Testis (tissue), 2 donors: ENCODE results near the gene AFAP1.

ENCODE experiments used
- POLR2A ChIP-seq: fragments of 450-650 bp; IDR thresholded peaks from one replicate; pipeline ENCODE4 v1.6.1; 2017; ENCODE audit warnings: antibody characterized with exemption, mild to moderate bottlenecking, moderate library complexity
- TF ChIP-seq, protein P1 (sequence below), 3 experiments: fragments of 450-650 bp in 2 of 3; fragments of 200-600 bp in 1 of 3; sonication (generic) in 1 of 3; IDR thresholded peaks; one replicate each; pipeline ENCODE4 v1.5.1; 2016 to 2019; ENCODE audit warnings: antibody characterized with exemption in 3 of 3, mild to moderate bottlenecking in 2 of 3, moderate library complexity in 1 of 3

DNA sequence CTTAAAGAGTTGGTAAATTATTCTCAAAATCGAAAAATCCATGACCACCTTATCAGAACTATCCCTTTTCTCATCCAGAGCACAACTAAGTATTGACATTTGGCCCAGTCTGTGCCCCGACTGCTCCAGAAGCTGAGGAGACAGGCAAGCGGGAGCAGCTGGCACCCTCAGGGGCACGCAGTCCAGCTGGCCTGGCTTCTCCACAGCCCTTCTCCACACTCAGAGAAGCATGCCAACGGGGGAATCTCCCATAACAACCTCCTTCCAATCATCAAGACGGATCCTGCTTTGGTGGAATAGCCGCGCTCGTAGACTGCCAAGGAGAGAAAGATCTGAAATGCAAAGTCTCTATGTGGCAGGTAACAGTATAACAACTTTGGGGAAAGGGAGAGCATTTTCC lies 85.4 kb downstream of the AFAP1 start:
- TF ChIP-seq POLR2A, result no peak
- TF ChIP-seq, protein P1, sequence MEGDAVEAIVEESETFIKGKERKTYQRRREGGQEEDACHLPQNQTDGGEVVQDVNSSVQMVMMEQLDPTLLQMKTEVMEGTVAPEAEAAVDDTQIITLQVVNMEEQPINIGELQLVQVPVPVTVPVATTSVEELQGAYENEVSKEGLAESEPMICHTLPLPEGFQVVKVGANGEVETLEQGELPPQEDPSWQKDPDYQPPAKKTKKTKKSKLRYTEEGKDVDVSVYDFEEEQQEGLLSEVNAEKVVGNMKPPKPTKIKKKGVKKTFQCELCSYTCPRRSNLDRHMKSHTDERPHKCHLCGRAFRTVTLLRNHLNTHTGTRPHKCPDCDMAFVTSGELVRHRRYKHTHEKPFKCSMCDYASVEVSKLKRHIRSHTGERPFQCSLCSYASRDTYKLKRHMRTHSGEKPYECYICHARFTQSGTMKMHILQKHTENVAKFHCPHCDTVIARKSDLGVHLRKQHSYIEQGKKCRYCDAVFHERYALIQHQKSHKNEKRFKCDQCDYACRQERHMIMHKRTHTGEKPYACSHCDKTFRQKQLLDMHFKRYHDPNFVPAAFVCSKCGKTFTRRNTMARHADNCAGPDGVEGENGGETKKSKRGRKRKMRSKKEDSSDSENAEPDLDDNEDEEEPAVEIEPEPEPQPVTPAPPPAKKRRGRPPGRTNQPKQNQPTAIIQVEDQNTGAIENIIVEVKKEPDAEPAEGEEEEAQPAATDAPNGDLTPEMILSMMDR (IDR thresholded peaks at IDR 0.05), result no peak
